SJCRH30 (cell line): ENCODE results near the gene MAPK12. TPM values are rescaled to one million over a fixed set of nuclear protein-coding genes. Genes with fewer than 3 reads are reported as not detected.
A peak's percentile ranks its signal among the peaks of the same experiment; 100 is the strongest.

Experiments
- DNase-seq, 2 experiments: peaks; one replicate each; pipeline ENCODE4 v3.0.0-alpha.2; 2015 to 2020
- H3K27ac ChIP-seq: fragments of 250-450 bp; sonication (Bioruptor Pico); 2 replicates; pipeline ENCODE4 v1.5.1; 2020; ENCODE audit warnings: mild to moderate bottlenecking, moderate library complexity
- H3K27me3 ChIP-seq: fragments of 250-450 bp; sonication (Bioruptor Pico); 2 replicates; pipeline ENCODE4 v1.5.1; 2020; ENCODE audit warnings: mild to moderate bottlenecking, moderate library complexity
- H3K36me3 ChIP-seq: fragments of 250-450 bp; sonication (Bioruptor Pico); 2 replicates; pipeline ENCODE4 v1.5.1; 2020; ENCODE audit warnings: mild to moderate bottlenecking, moderate library complexity
- H3K4me1 ChIP-seq: fragments of 250-450 bp; sonication (Bioruptor Pico); 2 replicates; pipeline ENCODE4 v1.5.1; 2020; ENCODE audit warnings: mild to moderate bottlenecking, moderate library complexity
- H3K4me3 ChIP-seq: fragments of 250-450 bp; sonication (Bioruptor Pico); 2 replicates; pipeline ENCODE4 v1.5.1; 2020; ENCODE audit warnings: mild to moderate bottlenecking, moderate library complexity
- H3K9me3 ChIP-seq: fragments of 250-450 bp; sonication (Bioruptor Pico); replicated peaks from 2 replicates; pipeline ENCODE4 v1.5.1; 2020; ENCODE audit warnings: mild to moderate bottlenecking, moderate library complexity
- total RNA-seq: library from RNA; depleted of rRNA; stranded (reverse); fragments of >200 nt; shearing (Covaris generic); gene quantifications from 2 replicates; pipeline ENCODE4 v1.2.3, GENCODE V29; 2014

The MAPK12 gene
- total RNA-seq, 1 experiment from 2014 or later, result 54.0 TPM

GRCh38 chr22:50218996-50219727, 42.3 kb downstream of the MAPK12 start:
- H3K27ac ChIP-seq, result no peak overlapping the region
- no peak overlapping the region for H3K4me3 ChIP-seq
- no peaks in the 10 kb centered on the region for H3K27me3 ChIP-seq
- DNase-seq, result peak; percentile 60 to 65
- no peaks in the 10 kb centered on the region for H3K9me3 ChIP-seq
- no peaks in the 10 kb centered on the region for H3K4me1 ChIP-seq
- peaks cover 91% of the 10 kb centered on the region for H3K36me3 ChIP-seq

- no peak for DNase-seq
- no peaks in the 10 kb centered on the region for H3K4me1 ChIP-seq
- peaks cover 91% of the 10 kb centered on the region for H3K36me3 ChIP-seq
Observed at GRCh38 chr22:50218153-50218995, 43.1 kb downstream of the MAPK12 start.

GRCh38 chr22:50217543-50218152, 43.8 kb downstream of the MAPK12 start:
- H3K4me3 ChIP-seq, result no peak overlapping the region
- no peak overlapping the region for H3K27ac ChIP-seq
- H3K9me3 ChIP-seq, result no peaks in the 10 kb centered on the region
- DNase-seq, result no peak
- no peaks in the 10 kb centered on the region for H3K4me1 ChIP-seq
- H3K36me3 ChIP-seq, result peaks cover 90% of the 10 kb centered on the region
- no peaks in the 10 kb centered on the region for H3K27me3 ChIP-seq

More at GRCh38 chr22:50218153-50218995, 43.1 kb downstream of the MAPK12 start:
- Histone ChIP-seq H3K27me3 (no peaks in the 10 kb centered on the region), H3K4me3 (no peak overlapping the region), H3K27ac (no peak overlapping the region), H3K9me3 (no peaks in the 10 kb centered on the region)

GRCh38 chr22:50216684-50217520, 44.6 kb downstream of the MAPK12 start:
- no peak for DNase-seq
- H3K27me3 ChIP-seq, result no peaks in the 10 kb centered on the region
- H3K9me3 ChIP-seq, result no peaks in the 10 kb centered on the region
- no peak overlapping the region for H3K4me3 ChIP-seq
- H3K36me3 ChIP-seq, result peaks cover 90% of the 10 kb centered on the region
- H3K27ac ChIP-seq, result no peak overlapping the region
- H3K4me1 ChIP-seq, result no peaks in the 10 kb centered on the region

- Histone ChIP-seq H3K27me3 (no peaks in the 10 kb centered on the region), H3K36me3 (peaks cover 90% of the 10 kb centered on the region), H3K4me3 (no peak overlapping the region), H3K9me3 (no peaks in the 10 kb centered on the region), H3K27ac (no peak overlapping the region), H3K4me1 (no peaks in the 10 kb centered on the region)
- DNase-seq, result no peak
Observed at GRCh38 chr22:50216055-50216683, 45.3 kb downstream of the MAPK12 start.

- H3K4me1 ChIP-seq, result no peaks in the 10 kb centered on the region
- H3K36me3 ChIP-seq, result peaks cover 89% of the 10 kb centered on the region
- no peaks in the 10 kb centered on the region for H3K27me3 ChIP-seq
Observed at GRCh38 chr22:50215297-50216054, 46.0 kb downstream of the MAPK12 start.

GRCh38 chr22:50213263-50213662, 48.2 kb downstream of the MAPK12 start:
- H3K36me3 ChIP-seq, result peaks cover 67% of the 10 kb centered on the region
- H3K27me3 ChIP-seq, result no peaks in the 10 kb centered on the region
- no peak overlapping the region for H3K27ac ChIP-seq
- H3K4me3 ChIP-seq, result no peak overlapping the region
- no peaks in the 10 kb centered on the region for H3K9me3 ChIP-seq
- H3K4me1 ChIP-seq, result no peaks in the 10 kb centered on the region
- no peak for DNase-seq

More at GRCh38 chr22:50215297-50216054, 46.0 kb downstream of the MAPK12 start:
- no peak overlapping the region for H3K4me3 ChIP-seq
- H3K27ac ChIP-seq, result no peak overlapping the region
- no peaks in the 10 kb centered on the region for H3K9me3 ChIP-seq
- DNase-seq, result no peak

- H3K36me3 ChIP-seq, result peaks cover 52% of the 10 kb centered on the region
- H3K4me3 ChIP-seq, result no peak overlapping the region
- H3K4me1 ChIP-seq, result no peaks in the 10 kb centered on the region
- DNase-seq, result no peak
- no peaks in the 10 kb centered on the region for H3K9me3 ChIP-seq
- H3K27ac ChIP-seq, result no peak overlapping the region
- no peaks in the 10 kb centered on the region for H3K27me3 ChIP-seq
Observed at GRCh38 chr22:50211147-50211546, 50.3 kb downstream of the MAPK12 start.

GRCh38 chr22:50210378-50211139, 50.9 kb downstream of the MAPK12 start:
- Histone ChIP-seq H3K36me3 (peaks cover 47% of the 10 kb centered on the region), H3K27me3 (no peaks in the 10 kb centered on the region), H3K27ac (no peak overlapping the region), H3K4me1 (no peaks in the 10 kb centered on the region), H3K4me3 (no peak overlapping the region), H3K9me3 (no peaks in the 10 kb centered on the region)
- no peak for DNase-seq

GRCh38 chr22:50209893-50210292, 51.6 kb downstream of the MAPK12 start:
- H3K27me3 ChIP-seq, result no peaks in the 10 kb centered on the region
- DNase-seq, result peak; percentile 73 to 87
- H3K27ac ChIP-seq, result no peak overlapping the region
- no peak overlapping the region for H3K4me3 ChIP-seq
- no peaks in the 10 kb centered on the region for H3K4me1 ChIP-seq
- no peaks in the 10 kb centered on the region for H3K9me3 ChIP-seq
- peaks cover 43% of the 10 kb centered on the region for H3K36me3 ChIP-seq

GRCh38 chr22:50208939-50209892, 52.3 kb downstream of the MAPK12 start:
- Histone ChIP-seq H3K27ac (no peak overlapping the region), H3K4me3 (no peak overlapping the region), H3K4me1 (no peaks in the 10 kb centered on the region), H3K9me3 (no peaks in the 10 kb centered on the region), H3K27me3 (no peaks in the 10 kb centered on the region), H3K36me3 (peaks cover 36% of the 10 kb centered on the region)
- DNase-seq, result no peak

GRCh38 chr22:50208430-50208938, 53.0 kb downstream of the MAPK12 start:
- Histone ChIP-seq H3K4me1 (no peaks in the 10 kb centered on the region), H3K27ac (no peak overlapping the region), H3K4me3 (no peak overlapping the region), H3K27me3 (no peaks in the 10 kb centered on the region), H3K36me3 (peaks cover 35% of the 10 kb centered on the region), H3K9me3 (no peaks in the 10 kb centered on the region)
- DNase-seq, result peak in 1 of 2 experiments; percentile 65
